Neural progenitor cell (in vitro differentiated cells): ENCODE data around the gene NKX2-1. TPM values are rescaled to one million over a fixed set of nuclear protein-coding genes. Genes with fewer than 3 reads are reported as not detected.

Source experiments
- DNase-seq: peaks from one replicate; pipeline ENCODE4 v3.0.0-alpha.2; 2016; ENCODE audit warnings: low spot score
- H2AFZ ChIP-seq: fragments of 200-600 bp; sonication (generic); replicated peaks from 2 replicates; pipeline ENCODE4 v1.6.1; 2016; ENCODE audit warnings: antibody characterized with exemption
- H3F3A ChIP-seq: fragments of 200-600 bp; sonication (generic); 2 replicates; pipeline ENCODE4 v1.6.1; 2016; ENCODE audit warnings: antibody characterized with exemption, low read depth
- H3K27ac ChIP-seq: fragments of 200-600 bp; sonication (generic); 2 replicates; pipeline ENCODE4 v1.5.1; 2016; ENCODE audit warnings: mild to moderate bottlenecking
- H3K27me3 ChIP-seq: fragments of 200-600 bp; sonication (generic); 2 replicates; pipeline ENCODE4 v1.6.1; 2016; ENCODE audit warnings: mild to moderate bottlenecking, moderate library complexity
- H3K36me3 ChIP-seq: fragments of 200-600 bp; sonication (generic); 2 replicates; pipeline ENCODE4 v1.5.1; 2016
- H3K4me1 ChIP-seq: fragments of 200-600 bp; sonication (generic); 2 replicates; pipeline ENCODE4 v1.6.1; 2016; ENCODE audit warnings: mixed run types
- H3K4me2 ChIP-seq: fragments of 200-600 bp; sonication (generic); 2 replicates; pipeline ENCODE4 v1.6.1; 2016
- H3K4me3 ChIP-seq: fragments of 200-600 bp; sonication (generic); 2 replicates; pipeline ENCODE4 v1.5.1; 2016
- H3K79me2 ChIP-seq: fragments of 200-600 bp; sonication (generic); 2 replicates; pipeline ENCODE4 v1.6.1; 2016; ENCODE audit warnings: low read depth
- H3K9ac ChIP-seq: fragments of 200-600 bp; sonication (generic); 2 replicates; pipeline ENCODE4 v1.6.1; 2016
- H3K9me3 ChIP-seq: fragments of 200-600 bp; sonication (generic); 2 replicates; pipeline ENCODE4 v1.5.1; 2016; ENCODE audit warnings: low read depth
- H4K20me1 ChIP-seq: fragments of 200-600 bp; sonication (generic); 2 replicates; pipeline ENCODE4 v1.6.1; 2016; ENCODE audit warnings: low read depth
- H3K27ac Mint-ChIP-seq: 3 replicates; pipeline ENCODE4 v1.8.0; 2021; ENCODE audit warnings: mixed read lengths
- H3K27me3 Mint-ChIP-seq: 2 replicates; pipeline ENCODE4 v1.8.0; 2022; ENCODE audit warnings: low read depth, mild to moderate bottlenecking, inconsistent platforms, moderate library complexity, mixed read lengths; ENCODE audit not compliant: insufficient read depth
- H3K36me3 Mint-ChIP-seq: 3 replicates; pipeline ENCODE4 v1.8.0; 2021; ENCODE audit warnings: mixed read lengths
- H3K4me1 Mint-ChIP-seq: 3 replicates; pipeline ENCODE4 v1.8.0; 2021; ENCODE audit warnings: mixed read lengths
- H3K4me3 Mint-ChIP-seq: 3 replicates; pipeline ENCODE4 v1.8.0; 2021; ENCODE audit warnings: mild to moderate bottlenecking, moderate library complexity, mixed read lengths
- H3K9me3 Mint-ChIP-seq: 3 replicates; pipeline ENCODE4 v1.8.0; 2020; ENCODE audit warnings: mixed read lengths
- EZH2 ChIP-seq: fragments of 200-600 bp; sonication (generic); IDR thresholded peaks from 2 replicates; pipeline ENCODE4 v1.6.1; 2017; ENCODE audit warnings: antibody characterized with exemption, mild to moderate bottlenecking, moderate library complexity
- EZH2phosphoT487 ChIP-seq: fragments of 200-600 bp; sonication (generic); IDR thresholded peaks from 2 replicates; pipeline ENCODE4 v1.6.1; 2017; ENCODE audit warnings: antibody characterized with exemption
- total RNA-seq: library from RNA; depleted of rRNA; stranded (reverse); fragments of >200 nt; gene quantifications from 2 replicates; pipeline ENCODE4 v1.2.3, GENCODE V29; 2015; ENCODE audit warnings: low replicate concordance
- TF ChIP-seq, protein P1 (sequence below): fragments of 200-600 bp; sonication (generic); IDR thresholded peaks from 2 replicates; pipeline ENCODE4 v1.5.1; 2017; ENCODE audit warnings: antibody characterized with exemption, mild to moderate bottlenecking

The NKX2-1 gene
- total RNA-seq, 1 donor from 2014 or later, result not detected

DNA sequence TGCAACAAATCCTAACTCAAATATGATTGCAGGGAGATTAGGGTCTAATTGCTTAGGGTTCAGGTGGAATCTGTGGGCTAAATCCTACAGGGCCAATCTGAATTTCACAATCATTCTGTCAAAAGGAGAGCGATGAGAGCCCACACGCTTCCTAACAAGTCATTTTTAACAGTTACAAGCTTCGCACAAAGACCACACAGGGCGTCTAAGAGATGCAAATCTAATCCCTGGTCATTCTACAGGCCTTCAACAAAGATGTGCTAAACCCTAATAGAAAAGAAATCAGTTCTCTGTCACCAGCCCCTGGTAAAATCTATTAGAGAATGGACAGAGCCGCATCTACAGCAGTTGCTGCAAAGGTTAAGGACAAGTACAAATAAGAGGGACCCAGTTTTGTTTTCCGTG is 15.3 kb downstream of the NKX2-1 start:
- TF ChIP-seq EZH2, result no peak
- TF ChIP-seq, protein P1, sequence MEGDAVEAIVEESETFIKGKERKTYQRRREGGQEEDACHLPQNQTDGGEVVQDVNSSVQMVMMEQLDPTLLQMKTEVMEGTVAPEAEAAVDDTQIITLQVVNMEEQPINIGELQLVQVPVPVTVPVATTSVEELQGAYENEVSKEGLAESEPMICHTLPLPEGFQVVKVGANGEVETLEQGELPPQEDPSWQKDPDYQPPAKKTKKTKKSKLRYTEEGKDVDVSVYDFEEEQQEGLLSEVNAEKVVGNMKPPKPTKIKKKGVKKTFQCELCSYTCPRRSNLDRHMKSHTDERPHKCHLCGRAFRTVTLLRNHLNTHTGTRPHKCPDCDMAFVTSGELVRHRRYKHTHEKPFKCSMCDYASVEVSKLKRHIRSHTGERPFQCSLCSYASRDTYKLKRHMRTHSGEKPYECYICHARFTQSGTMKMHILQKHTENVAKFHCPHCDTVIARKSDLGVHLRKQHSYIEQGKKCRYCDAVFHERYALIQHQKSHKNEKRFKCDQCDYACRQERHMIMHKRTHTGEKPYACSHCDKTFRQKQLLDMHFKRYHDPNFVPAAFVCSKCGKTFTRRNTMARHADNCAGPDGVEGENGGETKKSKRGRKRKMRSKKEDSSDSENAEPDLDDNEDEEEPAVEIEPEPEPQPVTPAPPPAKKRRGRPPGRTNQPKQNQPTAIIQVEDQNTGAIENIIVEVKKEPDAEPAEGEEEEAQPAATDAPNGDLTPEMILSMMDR, result no peak
- no peak for TF ChIP-seq EZH2phosphoT487
- peak; percentile 86 for DNase-seq

DNA sequence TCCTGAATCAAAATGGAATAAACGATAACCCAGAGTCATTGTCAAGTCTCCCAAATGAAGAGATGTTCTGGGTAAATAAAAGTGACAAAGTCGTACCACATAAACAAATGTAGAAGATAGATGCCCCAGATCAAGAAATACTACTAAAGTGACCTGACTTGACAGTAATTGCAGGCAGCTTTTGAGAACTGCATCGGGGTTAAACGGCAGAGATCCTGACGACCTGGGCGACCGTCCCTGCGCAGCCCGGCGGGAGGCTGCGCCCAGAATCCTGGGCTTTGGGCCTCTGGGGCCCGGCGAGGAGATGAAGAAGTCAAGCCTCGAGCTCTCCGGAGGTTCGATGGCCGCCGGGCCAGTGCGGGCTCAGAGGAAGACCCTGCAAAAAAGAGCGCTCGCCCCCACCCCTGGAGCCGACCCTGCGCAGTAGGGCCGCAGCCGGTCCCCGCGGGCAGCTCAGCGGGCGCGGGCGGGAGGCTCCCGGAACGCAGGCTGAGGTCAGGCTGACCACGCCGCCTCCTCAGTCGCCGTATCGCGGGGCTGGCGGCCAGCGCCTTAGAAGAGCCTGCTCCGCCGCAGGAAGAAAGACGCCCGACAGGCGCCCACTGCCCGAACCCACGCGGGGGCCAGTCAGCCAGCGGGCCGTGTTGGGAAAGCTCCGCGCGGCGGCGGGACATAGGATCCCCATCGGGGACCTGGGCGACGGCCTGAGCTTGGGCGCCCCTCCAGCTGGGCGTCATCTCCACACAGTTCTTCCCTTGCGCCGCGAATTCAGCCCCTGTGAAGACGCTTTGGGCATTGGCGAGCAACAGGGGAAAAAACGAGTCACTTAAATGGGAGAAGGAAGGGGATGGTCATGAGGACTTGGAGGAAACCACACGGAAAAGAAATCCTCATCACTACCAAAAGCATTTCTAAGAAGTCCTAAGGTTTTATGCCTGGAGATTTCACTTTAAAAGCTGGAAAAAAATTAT is 16.0 kb downstream of the NKX2-1 start:
- peaks cover 6% of the 10 kb centered on the region for H3K9me3 Mint-ChIP-seq
- H3K27ac Mint-ChIP-seq, result no peak overlapping the region
- H3K27me3 ChIP-seq, result peaks cover 100% of the 10 kb centered on the region
- no peak overlapping the region for H3K9ac ChIP-seq
- no peaks in the 10 kb centered on the region for H3K36me3 Mint-ChIP-seq
- TF ChIP-seq, protein P1, result no peak
- TF ChIP-seq EZH2 (peak; percentile 96), EZH2phosphoT487 (peak; percentile 94)
- H3K4me3 Mint-ChIP-seq, result no peak overlapping the region
- H3K79me2 ChIP-seq, result no peaks in the 10 kb centered on the region
- DNase-seq, result peak; percentile 79
- H3K36me3 ChIP-seq, result no peaks in the 10 kb centered on the region
- no peak overlapping the region for H3K27ac ChIP-seq
- peaks cover 88% of the 10 kb centered on the region for H4K20me1 ChIP-seq
- H3K4me1 Mint-ChIP-seq, result peaks cover 9% of the 10 kb centered on the region
- H3K4me2 ChIP-seq, result peak overlapping the region; percentile 53
- H3F3A ChIP-seq, result peaks cover 42% of the 10 kb centered on the region
- peak overlapping the region; percentile 15 for H3K4me3 ChIP-seq
- no peaks in the 10 kb centered on the region for H3K9me3 ChIP-seq
- peaks cover 25% of the 10 kb centered on the region for H3K4me1 ChIP-seq
- H2AFZ ChIP-seq, result no peak overlapping the region
- peaks cover 87% of the 10 kb centered on the region for H3K27me3 Mint-ChIP-seq

More for the DNA sequence above, 15.3 kb downstream of the NKX2-1 start:
- Histone ChIP-seq H2AFZ (no peak overlapping the region), H3K4me1 (peaks cover 25% of the 10 kb centered on the region), H3K4me2 (peak overlapping the region; percentile 57), H3K36me3 (no peaks in the 10 kb centered on the region), H3F3A (peaks cover 45% of the 10 kb centered on the region), H4K20me1 (peaks cover 95% of the 10 kb centered on the region), H3K9me3 (no peaks in the 10 kb centered on the region), H3K9ac (no peak overlapping the region), H3K4me3 (no peak overlapping the region), H3K79me2 (no peaks in the 10 kb centered on the region), H3K27ac (no peak overlapping the region), H3K27me3 (peaks cover 100% of the 10 kb centered on the region)
- Mint-ChIP-seq H3K27ac (no peak overlapping the region), H3K4me3 (no peak overlapping the region), H3K9me3 (peaks cover 8% of the 10 kb centered on the region), H3K4me1 (peaks cover 9% of the 10 kb centered on the region), H3K27me3 (peaks cover 90% of the 10 kb centered on the region), H3K36me3 (no peaks in the 10 kb centered on the region)

DNA sequence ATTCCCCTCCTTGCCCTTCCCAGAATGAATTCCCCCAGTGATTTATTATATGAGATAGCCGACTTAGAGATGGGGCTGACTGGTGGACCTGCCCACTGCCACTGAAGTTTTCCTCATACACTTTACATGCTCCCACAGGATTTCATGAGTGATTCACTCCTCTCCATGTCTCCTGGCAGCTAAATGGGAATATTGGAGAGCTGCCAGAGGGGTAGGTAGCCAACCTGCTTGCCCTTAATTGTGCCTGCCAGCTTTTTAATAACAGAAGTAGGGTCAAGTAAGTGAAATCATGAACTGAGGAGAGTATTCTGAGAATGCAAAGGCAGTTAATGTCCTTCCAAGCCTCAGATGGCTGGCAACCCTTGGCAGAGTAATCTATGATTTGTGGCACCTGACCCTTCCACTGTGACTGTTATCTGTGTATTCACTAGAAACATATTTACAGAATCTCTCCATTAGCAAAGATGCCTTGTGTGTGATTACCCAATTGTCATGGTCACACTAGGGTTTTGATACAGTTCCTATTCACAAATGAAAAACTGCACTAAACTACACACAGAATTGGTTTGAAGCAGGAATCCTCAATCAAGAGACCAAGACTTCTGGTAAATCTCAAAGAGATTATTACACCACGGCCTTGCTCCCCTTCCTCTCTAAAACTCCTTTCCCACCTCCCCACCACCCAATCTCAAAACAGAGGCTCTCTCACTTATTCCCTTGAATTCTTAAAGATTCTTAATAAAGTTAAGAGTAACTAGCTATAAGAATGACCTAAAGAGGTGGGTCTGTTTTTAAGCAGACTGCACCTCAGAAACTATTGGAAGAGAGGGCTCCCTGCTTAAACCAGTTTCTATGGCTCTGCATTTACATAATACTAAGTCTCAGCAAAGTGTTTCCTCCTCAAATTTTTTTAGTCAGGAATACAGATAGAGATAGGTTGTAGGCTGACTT is 17.2 kb downstream of the NKX2-1 start:
- no peak overlapping the region for H3K4me3 ChIP-seq

More for the DNA sequence above, 17.2 kb downstream of the NKX2-1 start:
- H3K27ac Mint-ChIP-seq, result no peak overlapping the region
- peaks cover 100% of the 10 kb centered on the region for H3K27me3 ChIP-seq
- no peaks in the 10 kb centered on the region for H3K79me2 ChIP-seq
- H3K4me1 ChIP-seq, result peaks cover 25% of the 10 kb centered on the region
- H3K4me2 ChIP-seq, result no peak overlapping the region
- H3K9me3 Mint-ChIP-seq, result peaks cover 5% of the 10 kb centered on the region
- H3K9ac ChIP-seq, result no peak overlapping the region
- H3K4me3 Mint-ChIP-seq, result no peak overlapping the region
- H3K9me3 ChIP-seq, result no peaks in the 10 kb centered on the region
- peaks cover 82% of the 10 kb centered on the region for H3K27me3 Mint-ChIP-seq
- no peak for TF ChIP-seq EZH2
- TF ChIP-seq, protein P1, result no peak
- no peak for TF ChIP-seq EZH2phosphoT487
- no peak for DNase-seq
- peaks cover 42% of the 10 kb centered on the region for H3F3A ChIP-seq
- no peak overlapping the region for H2AFZ ChIP-seq
- H3K4me1 Mint-ChIP-seq, result peaks cover 9% of the 10 kb centered on the region
- H3K36me3 Mint-ChIP-seq, result no peaks in the 10 kb centered on the region
- H3K27ac ChIP-seq, result no peak overlapping the region
- H3K36me3 ChIP-seq, result no peaks in the 10 kb centered on the region
- H4K20me1 ChIP-seq, result peaks cover 85% of the 10 kb centered on the region
